Fibroblast of lung (primary cell): ENCODE results near the gene FSD1. TPM values are rescaled to one million over a fixed set of nuclear protein-coding genes. Genes with fewer than 3 reads are reported as not detected.
"Not testable (repeated sequence)": the region's sequence is repeated elsewhere in the genome, so short reads cannot be mapped to it uniquely, and the experiment has no call there.

ENCODE experiments used
- DNase-seq, 2 donors: peaks; one replicate each; pipeline versions ENCODE4 v3.0.0 to v3.0.0-alpha.2; 2010; ENCODE audit warnings: low read depth in 2 of 2
- H2AFZ ChIP-seq: 2 replicates; pipeline ENCODE4 v1.5.1; 2012; ENCODE audit warnings: low read length, control low read depth, inconsistent platforms
- H3K27ac ChIP-seq: 2 replicates; pipeline ENCODE4 v1.5.1; 2011; ENCODE audit warnings: low read length, control low read depth; ENCODE audit not compliant: insufficient read depth
- H3K27me3 ChIP-seq: 2 replicates; pipeline ENCODE4 v1.5.1; 2011; ENCODE audit warnings: mild to moderate bottlenecking, low read length; ENCODE audit not compliant: control insufficient read depth, insufficient read depth
- H3K36me3 ChIP-seq: 2 replicates; pipeline ENCODE4 v1.5.1; 2011; ENCODE audit warnings: low read length; ENCODE audit not compliant: control insufficient read depth, insufficient read depth
- H3K4me1 ChIP-seq: 2 replicates; pipeline ENCODE4 v1.5.1; 2011; ENCODE audit warnings: low read length; ENCODE audit not compliant: control insufficient read depth, insufficient read depth; ENCODE audit errors: extremely low read depth
- H3K4me2 ChIP-seq: 2 replicates; pipeline ENCODE4 v1.5.1; 2011; ENCODE audit warnings: low read length, control low read depth; ENCODE audit not compliant: insufficient read depth; ENCODE audit errors: extremely low read depth
- H3K4me3 ChIP-seq, 4 experiments: fragments of 200-600 bp in 1 of 4; sonication (generic) in 1 of 4; replicated peaks in 1 of 4; 2 replicates each; pipeline ENCODE4 v1.5.1; 2011 to 2016; ENCODE audit warnings: low read length in 4 of 4, low read depth in 3 of 4, mild to moderate bottlenecking in 3 of 4, control low read depth in 2 of 4, inconsistent platforms in 1 of 4, mixed read lengths in 1 of 4; ENCODE audit not compliant: insufficient read depth in 1 of 4; ENCODE audit errors: control extremely low read depth in 1 of 4
- H3K79me2 ChIP-seq: 2 replicates; pipeline ENCODE4 v1.5.1; 2012; ENCODE audit warnings: mild to moderate bottlenecking, low read length, inconsistent platforms; ENCODE audit not compliant: control insufficient read depth, insufficient read depth
- H3K9ac ChIP-seq: 2 replicates; pipeline ENCODE4 v1.5.1; 2011; ENCODE audit warnings: mild to moderate bottlenecking, low read length, control low read depth; ENCODE audit not compliant: insufficient read depth
- H3K9me3 ChIP-seq: 2 replicates; pipeline ENCODE4 v1.5.1; 2012; ENCODE audit warnings: low read depth, low read length; ENCODE audit not compliant: control insufficient read depth, insufficient read depth
- H4K20me1 ChIP-seq: 2 replicates; pipeline ENCODE4 v1.5.1; 2011; ENCODE audit warnings: low read length; ENCODE audit not compliant: control insufficient read depth, insufficient read depth; ENCODE audit errors: extremely low read depth
- EZH2 ChIP-seq: IDR thresholded peaks from 2 replicates; pipeline ENCODE4 v1.5.1; 2012; ENCODE audit warnings: low read length, control low read depth, mild to moderate bottlenecking; ENCODE audit errors: missing control alignments
- polyA plus RNA-seq, 2 donors: library from polyadenylated mRNA; depleted of rRNA in 1 of 2; stranded (reverse) in 1 of 2; unstranded in 1 of 2; fragments of >200 nt; gene quantifications; 2 replicates each; pipeline ENCODE4 v1.2.1, GENCODE V29; 2011 to 2012; ENCODE audit warnings: missing spikeins in 1 of 2
- total RNA-seq: library from RNA; depleted of rRNA; stranded (reverse); fragments of >200 nt; gene quantifications from 2 replicates; pipeline ENCODE4 v1.2.1, GENCODE V29; 2014
- TF ChIP-seq, protein P1 (sequence below), 2 donors: IDR thresholded peaks in 1 of 2; conservative IDR thresholded peaks in 1 of 2; 1 replicate in 1 of 2; 2 replicates in 1 of 2; pipeline ENCODE4 v1.5.1; 2011 to 2012; ENCODE audit warnings: low read length in 2 of 2, control low read depth in 1 of 2, inconsistent platforms in 1 of 2, low read depth in 1 of 2, mild to moderate bottlenecking in 1 of 2

FSD1 gene
- total and polyA plus RNA-seq, 2 donors (not counting 1 experiment from before 2014, with no cell fraction given): 4.6 to 10.1 TPM

- Histone ChIP-seq H2AFZ (no peak overlapping the region), H3K27ac (no peak overlapping the region), H3K79me2 (no peaks in the 10 kb centered on the region), H3K4me3 (peak overlapping the region in 1 of 4 experiments; percentile 53), H3K36me3 (no peaks in the 10 kb centered on the region), H3K4me2 (no peak overlapping the region), H4K20me1 (no peaks in the 10 kb centered on the region), H3K9ac (no peak overlapping the region), H3K27me3 (peaks cover 3% of the 10 kb centered on the region), H3K4me1 (no peaks in the 10 kb centered on the region), H3K9me3 (no peaks in the 10 kb centered on the region)
- peak; percentile 22 to 39 for DNase-seq
- TF ChIP-seq EZH2: peak; percentile 42
- TF ChIP-seq, protein P1, sequence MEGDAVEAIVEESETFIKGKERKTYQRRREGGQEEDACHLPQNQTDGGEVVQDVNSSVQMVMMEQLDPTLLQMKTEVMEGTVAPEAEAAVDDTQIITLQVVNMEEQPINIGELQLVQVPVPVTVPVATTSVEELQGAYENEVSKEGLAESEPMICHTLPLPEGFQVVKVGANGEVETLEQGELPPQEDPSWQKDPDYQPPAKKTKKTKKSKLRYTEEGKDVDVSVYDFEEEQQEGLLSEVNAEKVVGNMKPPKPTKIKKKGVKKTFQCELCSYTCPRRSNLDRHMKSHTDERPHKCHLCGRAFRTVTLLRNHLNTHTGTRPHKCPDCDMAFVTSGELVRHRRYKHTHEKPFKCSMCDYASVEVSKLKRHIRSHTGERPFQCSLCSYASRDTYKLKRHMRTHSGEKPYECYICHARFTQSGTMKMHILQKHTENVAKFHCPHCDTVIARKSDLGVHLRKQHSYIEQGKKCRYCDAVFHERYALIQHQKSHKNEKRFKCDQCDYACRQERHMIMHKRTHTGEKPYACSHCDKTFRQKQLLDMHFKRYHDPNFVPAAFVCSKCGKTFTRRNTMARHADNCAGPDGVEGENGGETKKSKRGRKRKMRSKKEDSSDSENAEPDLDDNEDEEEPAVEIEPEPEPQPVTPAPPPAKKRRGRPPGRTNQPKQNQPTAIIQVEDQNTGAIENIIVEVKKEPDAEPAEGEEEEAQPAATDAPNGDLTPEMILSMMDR (conservative IDR thresholded peaks at IDR 0.05 in 1 of 2, IDR thresholded peaks at IDR 0.05 in 1 of 2; ENCODE audit: low read depth in 1 of 2, low read length in 2 of 2): no peak
Observed at GRCh38 chr19:4327252-4327876, 23.0 kb downstream of the FSD1 start.

DNA sequence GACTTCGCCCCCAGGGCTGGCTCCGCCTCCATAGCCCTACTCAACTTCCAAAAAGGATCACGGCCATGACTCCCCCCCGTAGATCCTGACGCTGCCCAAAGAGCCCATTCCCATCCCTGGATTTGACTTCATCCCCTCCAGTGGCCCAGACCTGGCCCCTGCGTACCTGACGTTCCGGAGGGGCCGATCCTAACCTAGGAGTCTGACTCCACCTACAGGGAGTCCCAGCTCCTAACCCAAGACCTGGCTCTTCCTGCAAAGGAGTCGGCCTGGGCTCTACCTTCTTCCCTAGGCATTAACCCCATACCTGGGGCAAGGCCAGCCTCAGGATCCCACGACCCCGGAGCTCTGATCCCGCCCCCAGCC, 23.5 kb downstream of the FSD1 start:
- peak overlapping the region in 2 of 4 experiments; percentile 29 to 53 for H3K4me3 ChIP-seq
- no peak overlapping the region for H3K27ac ChIP-seq
- H3K4me1 ChIP-seq: no peaks in the 10 kb centered on the region
- peaks cover 3% of the 10 kb centered on the region for H3K27me3 ChIP-seq
- no peaks in the 10 kb centered on the region for H4K20me1 ChIP-seq
- no peaks in the 10 kb centered on the region for H3K36me3 ChIP-seq
- H3K4me2 ChIP-seq: no peak overlapping the region
- H2AFZ ChIP-seq: peak overlapping the region; percentile 30
- no peaks in the 10 kb centered on the region for H3K9me3 ChIP-seq
- H3K79me2 ChIP-seq: no peaks in the 10 kb centered on the region
- DNase-seq: no peak
- no peak overlapping the region for H3K9ac ChIP-seq
- TF ChIP-seq, protein P1 (conservative IDR thresholded peaks at IDR 0.05 in 1 of 2, IDR thresholded peaks at IDR 0.05 in 1 of 2; ENCODE audit: low read depth in 1 of 2, low read length in 2 of 2): no peak
- no peak for TF ChIP-seq EZH2

DNA sequence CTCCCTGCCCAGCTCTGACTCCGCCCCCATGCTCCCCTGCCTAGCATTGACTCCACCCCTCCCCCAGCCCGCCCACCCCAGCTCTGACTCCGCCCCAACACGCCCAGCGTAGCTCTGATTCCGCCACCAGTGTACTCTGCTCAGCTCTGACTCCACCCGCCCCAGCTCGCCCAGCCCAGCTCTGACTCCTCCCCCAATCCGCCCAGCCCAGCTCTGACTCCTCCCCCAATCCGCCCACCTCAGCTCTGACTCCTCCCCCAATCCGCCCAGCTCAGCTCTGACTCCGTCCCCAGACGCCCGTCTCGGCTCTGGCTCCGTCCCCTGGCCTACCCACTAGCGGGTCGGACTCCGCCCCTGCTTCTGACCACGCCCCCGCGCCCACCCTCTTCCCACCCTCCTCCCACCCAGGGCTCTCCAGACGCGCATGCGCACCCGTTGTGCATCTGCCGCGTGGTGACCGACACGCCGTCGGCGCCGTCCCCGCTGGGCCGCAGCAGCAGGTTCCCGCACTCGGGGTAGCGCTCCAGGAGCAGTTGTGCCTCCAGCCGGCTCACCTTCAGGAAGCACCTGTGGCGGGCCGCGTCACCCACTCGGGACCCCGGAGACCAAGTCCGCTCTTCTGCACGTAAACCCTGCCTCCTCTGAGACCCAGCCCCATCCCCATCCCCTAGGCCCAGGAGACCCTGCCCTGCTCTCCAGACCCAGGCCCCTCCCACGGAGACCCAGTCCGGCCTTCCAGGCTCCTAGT, 24.0 kb downstream of the FSD1 start:
- TF ChIP-seq EZH2: no peak
- TF ChIP-seq, protein P1 (conservative IDR thresholded peaks at IDR 0.05 in 1 of 2, IDR thresholded peaks at IDR 0.05 in 1 of 2; ENCODE audit: low read depth in 1 of 2, low read length in 2 of 2): no peak
- Histone ChIP-seq H2AFZ (no peak overlapping the region), H3K79me2 (no peaks in the 10 kb centered on the region), H4K20me1 (no peaks in the 10 kb centered on the region), H3K4me3 (peak overlapping the region in 2 of 4 experiments; percentile 61 to 64), H3K27ac (no peak overlapping the region), H3K27me3 (peaks cover 3% of the 10 kb centered on the region), H3K4me2 (no peak overlapping the region), H3K4me1 (no peaks in the 10 kb centered on the region), H3K9ac (no peak overlapping the region), H3K9me3 (no peaks in the 10 kb centered on the region), H3K36me3 (no peaks in the 10 kb centered on the region)
- peak; percentile 73 to 93 for DNase-seq

DNA sequence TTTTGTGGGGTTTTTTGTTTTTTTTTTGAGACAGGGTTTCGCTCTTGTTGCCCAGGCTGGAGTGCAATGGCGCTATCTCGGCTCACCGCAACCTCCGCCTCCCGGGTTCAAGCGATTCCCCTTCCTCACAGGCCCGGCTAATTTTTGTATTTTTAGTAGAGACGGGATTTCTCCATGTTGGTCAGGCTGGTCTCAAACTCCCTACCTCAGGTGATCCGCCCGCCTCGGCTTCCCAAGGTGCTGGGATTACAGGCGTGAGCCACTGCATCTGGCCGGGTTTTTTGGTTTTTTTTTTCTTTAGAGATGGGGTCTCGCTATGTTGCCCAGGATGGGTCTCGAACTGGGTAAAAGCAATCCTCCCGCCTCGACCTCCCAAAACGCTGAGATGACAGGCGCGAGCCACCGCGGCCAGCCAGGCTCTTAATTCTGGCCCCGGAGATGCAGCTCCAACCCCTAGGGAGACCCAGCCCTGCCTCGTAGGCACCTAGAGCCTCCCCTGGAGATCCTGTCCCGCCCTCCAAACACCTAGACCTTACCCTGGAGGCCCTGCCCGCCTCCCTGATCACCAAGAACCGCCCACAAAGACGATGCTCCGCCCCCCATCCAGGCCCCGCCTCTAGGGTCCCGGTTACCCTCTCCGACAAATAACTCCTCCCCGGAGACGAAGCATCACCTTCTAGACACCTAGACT, 24.7 kb downstream of the FSD1 start:
- not testable (repeated sequence) for H3K36me3 ChIP-seq, H3K9ac ChIP-seq, H2AFZ ChIP-seq, H3K9me3 ChIP-seq, DNase-seq, H3K4me1 ChIP-seq, H3K27me3 ChIP-seq, H4K20me1 ChIP-seq, H3K27ac ChIP-seq, H3K79me2 ChIP-seq, H3K4me2 ChIP-seq
- H3K4me3 ChIP-seq: peak overlapping the region in 2 of 4 experiments; percentile 61 to 64
